GM10248 (cell line): ENCODE results near the gene KDM3B.

Experiments
- CTCF ChIA-PET: fragments of 300-600 bp; sonication (Branson Sonifier 250); formaldehyde crosslinking; extraction: SDS; loops from one replicate; lab custom pipeline; 2021; ENCODE audit warnings: antibody characterized with exemption; lab: Yijun Ruan, JAX
- POLR2A ChIA-PET: fragments of 350-650 bp; sonication (Branson Sonifier 250); formaldehyde crosslinking; extraction: SDS; loops from one replicate; lab custom pipeline; 2020; ENCODE audit warnings: antibody characterized with exemption; lab: Yijun Ruan, JAX
- DNase-seq: peaks from one replicate; pipeline ENCODE4 v3.0.0; 2012; ENCODE audit errors: extremely low spot score
- TF ChIP-seq, protein P1 (sequence below): IDR thresholded peaks from 2 replicates; pipeline ENCODE4 v1.5.1; 2012; ENCODE audit warnings: mild to moderate bottlenecking, low read depth; ENCODE audit errors: extremely low read depth, missing control alignments, control extremely low read depth

The KDM3B gene

DNA sequence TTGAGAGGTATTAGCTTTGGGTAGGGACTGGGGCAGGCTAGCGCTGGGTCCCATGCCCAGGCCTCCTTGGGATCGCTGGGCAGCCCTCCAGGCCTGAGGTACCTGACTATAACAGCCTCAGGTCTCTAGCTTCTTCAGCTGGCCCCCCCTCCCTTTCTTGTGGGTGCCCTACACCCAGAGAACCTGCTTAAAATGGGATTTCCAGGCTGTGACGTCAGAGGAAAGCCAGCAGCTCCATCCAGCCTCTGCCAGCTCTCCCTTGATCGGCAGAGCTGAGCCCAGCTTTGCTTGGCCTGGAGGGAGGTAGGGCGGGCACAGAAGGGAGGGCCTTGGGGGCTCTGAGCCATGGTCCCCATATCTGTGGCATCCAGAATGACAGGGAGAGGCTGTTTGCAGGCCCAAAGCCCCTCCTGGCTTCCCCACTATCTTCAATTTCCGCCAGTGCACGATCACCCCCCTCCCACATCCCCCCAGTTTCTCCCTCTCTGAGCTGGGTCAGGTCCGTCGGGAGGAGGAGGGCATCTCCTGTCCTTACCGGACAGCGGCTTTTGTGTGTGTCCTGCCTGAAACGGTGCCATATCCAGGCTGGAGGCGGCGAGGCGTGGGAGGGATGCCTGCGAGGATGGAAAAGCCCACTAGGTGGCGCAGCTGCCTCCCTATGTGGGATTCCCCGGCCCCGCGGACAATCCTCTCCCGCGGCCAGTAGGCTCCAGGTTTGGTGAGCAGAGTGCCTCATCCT, 97.2 kb downstream of the KDM3B start:
- CTCF ChIA-PET = interaction anchor here (0.8 to 10.8 kb wide), 34 partner anchors 11 to 272 kb away, joined by 3 to 152 read pairs (median 6); partner anchors contain the start of genes CDC23, EGR1, KDM3B and REEP2
- POLR2A ChIA-PET = interaction anchor here (1.1 to 1.3 kb wide), 2 partner anchors 16 kb away, joined by 10 to 15 read pairs; partner anchors contain the start of gene EGR1
- peak; percentile 95 for DNase-seq
- TF ChIP-seq, protein P1, sequence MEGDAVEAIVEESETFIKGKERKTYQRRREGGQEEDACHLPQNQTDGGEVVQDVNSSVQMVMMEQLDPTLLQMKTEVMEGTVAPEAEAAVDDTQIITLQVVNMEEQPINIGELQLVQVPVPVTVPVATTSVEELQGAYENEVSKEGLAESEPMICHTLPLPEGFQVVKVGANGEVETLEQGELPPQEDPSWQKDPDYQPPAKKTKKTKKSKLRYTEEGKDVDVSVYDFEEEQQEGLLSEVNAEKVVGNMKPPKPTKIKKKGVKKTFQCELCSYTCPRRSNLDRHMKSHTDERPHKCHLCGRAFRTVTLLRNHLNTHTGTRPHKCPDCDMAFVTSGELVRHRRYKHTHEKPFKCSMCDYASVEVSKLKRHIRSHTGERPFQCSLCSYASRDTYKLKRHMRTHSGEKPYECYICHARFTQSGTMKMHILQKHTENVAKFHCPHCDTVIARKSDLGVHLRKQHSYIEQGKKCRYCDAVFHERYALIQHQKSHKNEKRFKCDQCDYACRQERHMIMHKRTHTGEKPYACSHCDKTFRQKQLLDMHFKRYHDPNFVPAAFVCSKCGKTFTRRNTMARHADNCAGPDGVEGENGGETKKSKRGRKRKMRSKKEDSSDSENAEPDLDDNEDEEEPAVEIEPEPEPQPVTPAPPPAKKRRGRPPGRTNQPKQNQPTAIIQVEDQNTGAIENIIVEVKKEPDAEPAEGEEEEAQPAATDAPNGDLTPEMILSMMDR = peak; percentile 83

GRCh38 chr5:138450971-138451370, 98.5 kb downstream of the KDM3B start:
- ChIA-PET POLR2A (interaction anchor here (0.6 to 0.7 kb wide), 2 partner anchors 11 to 101 kb away, joined by 4 read pairs; no protein-coding TSS in a partner anchor), CTCF (interaction anchor here (0.7 to 10.8 kb wide), 11 partner anchors 9 to 112 kb away, joined by 3 to 152 read pairs (median 5); partner anchors contain the start of genes EGR1 and KDM3B)
- TF ChIP-seq, protein P1 = no peak
- no peak for DNase-seq

DNA sequence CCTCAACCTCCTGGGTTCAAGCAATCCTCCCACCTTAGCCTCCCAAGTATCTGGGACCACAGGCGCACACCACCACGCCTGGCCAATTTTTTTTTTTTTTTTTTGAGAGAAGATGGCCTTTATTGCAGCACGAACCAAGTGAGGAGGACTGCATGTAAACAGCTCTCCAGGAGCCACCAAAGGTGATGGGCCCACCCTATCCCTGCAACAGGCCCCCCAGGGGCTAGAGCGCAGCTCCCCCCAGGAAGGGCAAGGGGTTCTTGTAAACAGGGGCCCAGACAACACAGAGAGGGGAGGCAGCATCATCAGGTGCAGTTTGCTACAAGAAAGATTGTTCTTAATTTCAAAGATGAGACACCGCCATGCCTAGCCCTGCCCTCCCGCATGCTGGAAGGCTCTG, 100.2 kb downstream of the KDM3B start:
- ChIA-PET POLR2A (interaction anchor here (0.8 kb wide), 1 partner anchor 13 kb away, joined by 3 read pairs; the partner anchor contains the start of gene EGR1), CTCF (interaction anchor here (6.6 to 10.8 kb wide), 2 partner anchors 10 to 51 kb away, joined by 115 to 152 read pairs; partner anchors contain the start of gene EGR1)
- no peak for DNase-seq
- TF ChIP-seq, protein P1 = no peak

DNA sequence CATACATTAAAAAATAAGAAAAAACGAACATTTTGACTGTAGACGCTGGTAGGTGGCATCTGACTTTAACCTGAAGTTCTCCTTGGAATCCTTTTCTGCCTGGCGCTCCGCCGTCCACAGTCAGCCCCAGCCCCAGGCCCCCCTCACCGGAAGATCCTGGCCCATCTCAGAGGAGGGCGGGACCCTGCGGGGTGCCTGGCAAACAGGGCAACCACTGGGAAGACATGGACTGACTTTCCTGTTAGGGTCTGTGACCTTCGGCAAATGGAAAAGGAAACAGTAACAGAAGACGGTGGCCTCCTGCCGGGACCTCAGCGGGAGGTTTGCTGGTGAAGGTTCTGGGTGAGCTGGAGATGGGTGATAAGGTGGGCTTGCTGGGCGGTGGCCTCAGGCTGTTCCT, 101.1 kb downstream of the KDM3B start:
- TF ChIP-seq, protein P1 = no peak
- ChIA-PET POLR2A (no interaction called here), CTCF (interaction anchor here (6.6 to 10.8 kb wide), 2 partner anchors 9 to 50 kb away, joined by 115 to 152 read pairs; partner anchors contain the start of gene EGR1)
- no peak for DNase-seq

DNA sequence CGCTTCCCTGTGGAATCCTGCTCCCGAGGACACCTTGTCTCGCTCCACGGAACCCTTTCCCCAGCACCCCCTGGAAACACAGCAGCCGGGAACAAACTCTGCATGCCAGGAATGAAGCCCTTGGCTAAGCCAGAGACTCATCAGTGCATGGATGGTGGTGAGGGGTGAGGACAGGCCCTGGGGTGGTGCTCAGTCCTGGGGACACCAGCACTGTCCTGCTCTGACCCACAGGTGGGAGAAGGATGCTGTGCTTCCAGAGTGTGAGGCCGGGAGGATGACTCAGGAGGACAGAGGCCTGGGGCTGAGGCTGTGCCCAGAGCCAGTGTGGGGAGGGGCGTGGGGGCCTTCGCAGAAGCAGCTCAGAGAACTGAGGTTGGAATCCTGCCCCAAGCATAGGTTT, 101.6 kb downstream of the KDM3B start:
- POLR2A ChIA-PET = no interaction called here
- DNase-seq = no peak
- TF ChIP-seq, protein P1 = no peak
- CTCF ChIA-PET = interaction anchor here (1.0 to 10.8 kb wide), 2 partner anchors 8 to 41 kb away, joined by 3 to 152 read pairs; partner anchors contain the start of gene EGR1

GRCh38 chr5:138455232-138455930, 102.9 kb downstream of the KDM3B start:
- ChIA-PET CTCF (interaction anchor here (0.8 to 10.8 kb wide), 7 partner anchors 7 to 88 kb away, joined by 3 to 152 read pairs (median 4); partner anchors contain the start of genes EGR1, ETF1 and REEP2), POLR2A (interaction anchor here (1.1 to 1.3 kb wide), 2 partner anchors 10 to 117 kb away, joined by 3 to 6 read pairs; partner anchors contain the start of genes EGR1 and FAM53C)
- DNase-seq = no peak
- TF ChIP-seq, protein P1 = no peak
